GM18951 (cell line): ENCODE measurements around the gene PIM2.
A peak's percentile ranks its signal among the peaks of the same experiment; 100 is the strongest.

Experiments
- POLR2A ChIP-seq: IDR thresholded peaks from 4 replicates; pipeline ENCODE4 v1.6.1; 2011; ENCODE audit warnings: mild to moderate bottlenecking; ENCODE audit not compliant: insufficient read length, insufficient read depth; ENCODE audit errors: extremely low read depth
- in situ Hi-C: fragments of 300-500 bp; cut with MboI; formaldehyde crosslinking; loops from one replicate; pipeline ENCODE4 v1.12.0; 2022; ENCODE audit warnings: low sequenced_read_pairs, mixed read lengths, inconsistent platforms; ENCODE audit not compliant: unreplicated experiment

The PIM2 gene

GRCh38 chrX:48919947-48920717 is 1.3 kb upstream of the PIM2 start:
- in situ Hi-C loops = no loop called here

GRCh38 chrX:48919360-48919841 is 577 bp upstream of the PIM2 start:
- TF ChIP-seq POLR2A = no peak
- in situ Hi-C loops = no loop called here

More at GRCh38 chrX:48919947-48920717, 1.3 kb upstream of the PIM2 start:
- no peak for TF ChIP-seq POLR2A

- TF ChIP-seq POLR2A = no peak
- in situ Hi-C loops = no loop called here
Observed at GRCh38 chrX:48918301-48918642, 552 bp downstream of the PIM2 start.

- in situ Hi-C loops = no loop called here
Observed at GRCh38 chrX:48917139-48918001, 1.5 kb downstream of the PIM2 start.

GRCh38 chrX:48914593-48915493 is 4.0 kb downstream of the PIM2 start:
- TF ChIP-seq POLR2A = no peak
- in situ Hi-C loops = no loop called here

More at GRCh38 chrX:48917139-48918001, 1.5 kb downstream of the PIM2 start:
- no peak for TF ChIP-seq POLR2A

GRCh38 chrX:48913605-48914366 is 5.0 kb downstream of the PIM2 start:
- in situ Hi-C loops = no loop called here
- no peak for TF ChIP-seq POLR2A

- in situ Hi-C loops = no loop called here
- peak; percentile 64 for TF ChIP-seq POLR2A
Observed at GRCh38 chrX:48911412-48912182, 7.2 kb downstream of the PIM2 start, which contains the start of gene SLC35A2. SLC35A2 (minus strand) TSS chrX:48911646; CDS start chrX:48911636, 10 bp downstream.

GRCh38 chrX:48910926-48911411 is 7.9 kb downstream of the PIM2 start:
- in situ Hi-C loops = no loop called here
- TF ChIP-seq POLR2A = no peak

GRCh38 chrX:48909703-48910294 is 9.0 kb downstream of the PIM2 start:
- in situ Hi-C loops = no loop called here
- TF ChIP-seq POLR2A = no peak

- in situ Hi-C loops = no loop called here
- TF ChIP-seq POLR2A = no peak
Observed at GRCh38 chrX:48908600-48908999, 10.2 kb downstream of the PIM2 start.
